Fibroblast of lung (primary cell): Measurements from ENCODE around the gene IRAK1BP1. TPM values are rescaled to one million over a fixed set of nuclear protein-coding genes. Genes with fewer than 3 reads are reported as not detected.

ENCODE experiments used
- DNase-seq, 2 donors: peaks; one replicate each; pipeline versions ENCODE4 v3.0.0 to v3.0.0-alpha.2; 2010; ENCODE audit warnings: low read depth in 2 of 2
- H2AFZ ChIP-seq: 2 replicates; pipeline ENCODE4 v1.5.1; 2012; ENCODE audit warnings: low read length, control low read depth, inconsistent platforms
- H3K27ac ChIP-seq: 2 replicates; pipeline ENCODE4 v1.5.1; 2011; ENCODE audit warnings: low read length, control low read depth; ENCODE audit not compliant: insufficient read depth
- H3K27me3 ChIP-seq: 2 replicates; pipeline ENCODE4 v1.5.1; 2011; ENCODE audit warnings: mild to moderate bottlenecking, low read length; ENCODE audit not compliant: control insufficient read depth, insufficient read depth
- H3K36me3 ChIP-seq: 2 replicates; pipeline ENCODE4 v1.5.1; 2011; ENCODE audit warnings: low read length; ENCODE audit not compliant: control insufficient read depth, insufficient read depth
- H3K4me1 ChIP-seq: 2 replicates; pipeline ENCODE4 v1.5.1; 2011; ENCODE audit warnings: low read length; ENCODE audit not compliant: control insufficient read depth, insufficient read depth; ENCODE audit errors: extremely low read depth
- H3K4me2 ChIP-seq: 2 replicates; pipeline ENCODE4 v1.5.1; 2011; ENCODE audit warnings: low read length, control low read depth; ENCODE audit not compliant: insufficient read depth; ENCODE audit errors: extremely low read depth
- H3K4me3 ChIP-seq, 4 experiments: fragments of 200-600 bp in 1 of 4; sonication (generic) in 1 of 4; replicated peaks in 1 of 4; 2 replicates each; pipeline ENCODE4 v1.5.1; 2011 to 2016; ENCODE audit warnings: low read length in 4 of 4, low read depth in 3 of 4, mild to moderate bottlenecking in 3 of 4, control low read depth in 2 of 4, inconsistent platforms in 1 of 4, mixed read lengths in 1 of 4; ENCODE audit not compliant: insufficient read depth in 1 of 4; ENCODE audit errors: control extremely low read depth in 1 of 4
- H3K79me2 ChIP-seq: 2 replicates; pipeline ENCODE4 v1.5.1; 2012; ENCODE audit warnings: mild to moderate bottlenecking, low read length, inconsistent platforms; ENCODE audit not compliant: control insufficient read depth, insufficient read depth
- H3K9ac ChIP-seq: 2 replicates; pipeline ENCODE4 v1.5.1; 2011; ENCODE audit warnings: mild to moderate bottlenecking, low read length, control low read depth; ENCODE audit not compliant: insufficient read depth
- H3K9me3 ChIP-seq: 2 replicates; pipeline ENCODE4 v1.5.1; 2012; ENCODE audit warnings: low read depth, low read length; ENCODE audit not compliant: control insufficient read depth, insufficient read depth
- H4K20me1 ChIP-seq: 2 replicates; pipeline ENCODE4 v1.5.1; 2011; ENCODE audit warnings: low read length; ENCODE audit not compliant: control insufficient read depth, insufficient read depth; ENCODE audit errors: extremely low read depth
- EZH2 ChIP-seq: IDR thresholded peaks from 2 replicates; pipeline ENCODE4 v1.5.1; 2012; ENCODE audit warnings: low read length, control low read depth, mild to moderate bottlenecking; ENCODE audit errors: missing control alignments
- polyA plus RNA-seq, 2 donors: library from polyadenylated mRNA; depleted of rRNA in 1 of 2; stranded (reverse) in 1 of 2; unstranded in 1 of 2; fragments of >200 nt; gene quantifications; 2 replicates each; pipeline ENCODE4 v1.2.1, GENCODE V29; 2011 to 2012; ENCODE audit warnings: missing spikeins in 1 of 2
- total RNA-seq: library from RNA; depleted of rRNA; stranded (reverse); fragments of >200 nt; gene quantifications from 2 replicates; pipeline ENCODE4 v1.2.1, GENCODE V29; 2014
- TF ChIP-seq, protein P1 (sequence below), 2 donors: IDR thresholded peaks in 1 of 2; conservative IDR thresholded peaks in 1 of 2; 1 replicate in 1 of 2; 2 replicates in 1 of 2; pipeline ENCODE4 v1.5.1; 2011 to 2012; ENCODE audit warnings: low read length in 2 of 2, control low read depth in 1 of 2, inconsistent platforms in 1 of 2, low read depth in 1 of 2, mild to moderate bottlenecking in 1 of 2

IRAK1BP1 gene
- total and polyA plus RNA-seq, 2 donors (not counting 1 experiment from before 2014, with no cell fraction given) = 2.5 to 5.6 TPM

DNA sequence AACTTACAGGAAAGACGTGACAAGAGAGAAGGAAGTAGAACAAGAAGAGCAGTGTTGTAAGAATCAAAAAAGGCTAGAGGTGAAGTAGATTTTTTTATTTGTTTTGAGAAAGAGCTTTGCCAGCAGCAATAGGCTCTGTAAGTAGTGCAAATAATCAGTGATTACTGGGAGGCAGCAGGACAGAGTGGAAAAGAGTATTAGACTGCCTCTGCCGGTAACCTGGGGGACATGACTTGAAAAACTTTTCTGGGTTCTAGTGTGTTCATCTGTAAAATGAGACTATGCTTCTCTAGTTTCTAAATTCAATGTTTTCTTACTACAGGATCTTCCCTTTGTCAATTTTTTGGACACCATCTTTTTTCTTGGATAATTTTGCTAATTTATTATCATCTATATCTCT lies 5.8 kb upstream of the IRAK1BP1 start:
- no peaks in the 10 kb centered on the region for H3K4me1 ChIP-seq
- no peaks in the 10 kb centered on the region for H4K20me1 ChIP-seq
- no peaks in the 10 kb centered on the region for H3K79me2 ChIP-seq
- H3K9me3 ChIP-seq = no peaks in the 10 kb centered on the region
- no peak overlapping the region for H2AFZ ChIP-seq
- no peak overlapping the region for H3K9ac ChIP-seq
- H3K27ac ChIP-seq = no peak overlapping the region
- H3K27me3 ChIP-seq = no peaks in the 10 kb centered on the region
- H3K4me2 ChIP-seq = no peak overlapping the region
- no peak for DNase-seq
- no peaks in the 10 kb centered on the region for H3K36me3 ChIP-seq
- no peak for TF ChIP-seq EZH2
- TF ChIP-seq, protein P1, sequence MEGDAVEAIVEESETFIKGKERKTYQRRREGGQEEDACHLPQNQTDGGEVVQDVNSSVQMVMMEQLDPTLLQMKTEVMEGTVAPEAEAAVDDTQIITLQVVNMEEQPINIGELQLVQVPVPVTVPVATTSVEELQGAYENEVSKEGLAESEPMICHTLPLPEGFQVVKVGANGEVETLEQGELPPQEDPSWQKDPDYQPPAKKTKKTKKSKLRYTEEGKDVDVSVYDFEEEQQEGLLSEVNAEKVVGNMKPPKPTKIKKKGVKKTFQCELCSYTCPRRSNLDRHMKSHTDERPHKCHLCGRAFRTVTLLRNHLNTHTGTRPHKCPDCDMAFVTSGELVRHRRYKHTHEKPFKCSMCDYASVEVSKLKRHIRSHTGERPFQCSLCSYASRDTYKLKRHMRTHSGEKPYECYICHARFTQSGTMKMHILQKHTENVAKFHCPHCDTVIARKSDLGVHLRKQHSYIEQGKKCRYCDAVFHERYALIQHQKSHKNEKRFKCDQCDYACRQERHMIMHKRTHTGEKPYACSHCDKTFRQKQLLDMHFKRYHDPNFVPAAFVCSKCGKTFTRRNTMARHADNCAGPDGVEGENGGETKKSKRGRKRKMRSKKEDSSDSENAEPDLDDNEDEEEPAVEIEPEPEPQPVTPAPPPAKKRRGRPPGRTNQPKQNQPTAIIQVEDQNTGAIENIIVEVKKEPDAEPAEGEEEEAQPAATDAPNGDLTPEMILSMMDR (conservative IDR thresholded peaks at IDR 0.05 in 1 of 2, IDR thresholded peaks at IDR 0.05 in 1 of 2; ENCODE audit: low read depth in 1 of 2, low read length in 2 of 2) = no peak
- H3K4me3 ChIP-seq = no peak overlapping the region

DNA sequence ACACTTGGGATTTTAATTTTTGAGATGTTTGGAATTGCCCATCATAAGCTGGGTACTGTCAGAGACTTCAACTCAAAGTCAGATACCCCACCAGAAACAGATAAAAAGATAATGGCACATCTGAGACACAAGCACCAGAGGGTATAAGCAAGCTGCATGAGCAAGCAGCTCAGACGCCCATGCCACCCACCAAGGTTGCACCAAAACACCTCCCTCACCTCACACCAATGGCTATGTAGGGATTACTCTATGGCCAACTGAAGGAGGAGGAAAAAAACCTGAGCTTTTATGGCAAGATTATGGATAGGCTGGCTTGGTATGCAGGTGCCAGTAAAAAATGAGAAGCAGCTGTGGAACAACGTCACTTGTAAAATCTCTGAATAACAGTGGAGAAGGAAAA lies 3.8 kb upstream of the IRAK1BP1 start:
- H3K9ac ChIP-seq = no peak overlapping the region
- no peaks in the 10 kb centered on the region for H3K9me3 ChIP-seq
- H3K27me3 ChIP-seq = no peaks in the 10 kb centered on the region
- no peaks in the 10 kb centered on the region for H4K20me1 ChIP-seq
- H3K79me2 ChIP-seq = no peaks in the 10 kb centered on the region
- H3K4me3 ChIP-seq = no peak overlapping the region
- no peak for DNase-seq
- H2AFZ ChIP-seq = no peak overlapping the region
- no peak overlapping the region for H3K27ac ChIP-seq
- no peaks in the 10 kb centered on the region for H3K4me1 ChIP-seq
- H3K36me3 ChIP-seq = no peaks in the 10 kb centered on the region
- no peak overlapping the region for H3K4me2 ChIP-seq
- TF ChIP-seq, protein P1 (conservative IDR thresholded peaks at IDR 0.05 in 1 of 2, IDR thresholded peaks at IDR 0.05 in 1 of 2; ENCODE audit: low read depth in 1 of 2, low read length in 2 of 2) = no peak
- no peak for TF ChIP-seq EZH2

DNA sequence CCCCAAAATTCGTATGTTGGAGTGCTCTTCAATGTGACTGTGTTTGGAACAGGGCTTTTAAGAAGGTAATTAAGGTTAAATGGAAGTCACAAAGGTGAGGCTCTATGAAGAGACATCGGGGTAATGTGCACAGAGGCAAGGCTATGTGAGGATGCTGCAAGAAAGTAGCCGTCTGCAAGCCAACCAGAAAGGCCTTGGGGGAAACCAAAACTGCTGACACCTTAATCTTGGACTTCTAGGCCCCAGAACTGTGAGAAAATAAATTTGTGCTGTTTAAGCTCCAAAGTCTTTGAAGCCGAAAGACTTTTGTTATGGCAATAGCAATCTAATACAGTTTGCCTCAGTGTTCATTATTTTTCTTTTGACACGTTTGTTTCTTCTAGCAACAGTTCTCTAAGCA lies 2.4 kb upstream of the IRAK1BP1 start:
- no peaks in the 10 kb centered on the region for H3K36me3 ChIP-seq
- no peaks in the 10 kb centered on the region for H4K20me1 ChIP-seq
- H3K79me2 ChIP-seq = no peaks in the 10 kb centered on the region
- H2AFZ ChIP-seq = no peak overlapping the region
- H3K9me3 ChIP-seq = no peaks in the 10 kb centered on the region
- H3K27me3 ChIP-seq = no peaks in the 10 kb centered on the region
- DNase-seq = no peak
- H3K4me1 ChIP-seq = no peaks in the 10 kb centered on the region
- TF ChIP-seq EZH2 = no peak
- TF ChIP-seq, protein P1 (conservative IDR thresholded peaks at IDR 0.05 in 1 of 2, IDR thresholded peaks at IDR 0.05 in 1 of 2; ENCODE audit: low read depth in 1 of 2, low read length in 2 of 2) = no peak
- H3K27ac ChIP-seq = no peak overlapping the region
- H3K4me3 ChIP-seq = no peak overlapping the region
- no peak overlapping the region for H3K9ac ChIP-seq
- no peak overlapping the region for H3K4me2 ChIP-seq
